ENCODE results near the gene ATP6V1B1. TPM values are rescaled to one million over a fixed set of nuclear protein-coding genes. Genes with fewer than 3 reads are reported as not detected.
A peak's percentile ranks its signal among the peaks of the same experiment; 100 is the strongest.

The ATP6V1B1 gene
- total RNA-seq, 2 experiments from 2014 or later = not detected

DNA sequence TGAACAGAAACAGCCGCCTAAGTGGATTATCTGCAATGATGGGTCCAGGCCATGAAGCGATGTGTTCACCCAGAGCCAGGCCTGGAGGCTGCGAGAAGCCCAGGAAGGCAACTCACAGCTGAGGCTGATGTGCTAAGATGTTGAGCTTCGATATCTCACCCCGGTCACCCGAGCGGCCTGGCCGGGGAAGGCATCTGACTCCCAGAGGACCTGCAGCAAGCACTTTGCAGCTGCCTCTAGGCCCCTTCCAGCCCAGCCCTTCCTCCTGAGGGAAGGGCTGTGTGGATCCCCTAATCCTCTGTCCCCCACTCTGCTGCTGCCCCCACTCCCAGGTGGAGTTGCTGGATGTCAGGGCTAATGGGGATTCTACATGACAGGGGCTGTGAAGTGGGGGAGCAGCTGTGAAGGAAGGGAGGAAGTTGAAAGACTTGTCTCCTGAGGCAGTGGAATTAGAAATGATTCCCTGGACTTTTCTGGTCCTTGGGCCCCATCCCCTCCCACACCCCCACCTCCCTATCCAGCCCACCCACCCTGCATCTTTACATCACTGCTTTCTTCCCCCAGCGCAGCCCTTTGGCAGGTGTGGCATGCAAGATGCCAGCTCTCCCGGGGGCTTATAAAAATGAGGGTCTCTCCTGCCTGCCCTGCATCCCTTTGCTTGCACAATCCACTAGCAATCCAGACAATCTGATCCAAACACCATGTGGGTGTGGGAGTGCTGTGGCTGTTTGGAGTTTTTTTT is 4.3 kb downstream of the ATP6V1B1 start:
- ChIA-PET POLR2A (no interaction called here), CTCF (interaction anchor here (0.7 to 1.5 kb wide), 4 partner anchors 8 to 124 kb away, joined by 3 to 12 read pairs (median 4); no protein-coding TSS in a partner anchor)
- Mint-ChIP-seq H3K9me3 (ENCODE audit: low read depth) (no peaks in the 10 kb centered on the region), H3K27me3 (peaks cover 11% of the 10 kb centered on the region), H3K4me3 (no peak overlapping the region), H3K27ac (no peak overlapping the region), H3K4me1 (no peaks in the 10 kb centered on the region), H3K36me3 (ENCODE audit: low read depth) (no peaks in the 10 kb centered on the region)
- no peak for DNase-seq
- intact Hi-C loops (cut with DNase I, micrococcal nuclease) = loop anchor here in 1 of 2 experiments (10.0 kb wide), 1 partner anchor 285 kb away; no protein-coding TSS in a partner anchor
- no peak for ATAC-seq

DNA sequence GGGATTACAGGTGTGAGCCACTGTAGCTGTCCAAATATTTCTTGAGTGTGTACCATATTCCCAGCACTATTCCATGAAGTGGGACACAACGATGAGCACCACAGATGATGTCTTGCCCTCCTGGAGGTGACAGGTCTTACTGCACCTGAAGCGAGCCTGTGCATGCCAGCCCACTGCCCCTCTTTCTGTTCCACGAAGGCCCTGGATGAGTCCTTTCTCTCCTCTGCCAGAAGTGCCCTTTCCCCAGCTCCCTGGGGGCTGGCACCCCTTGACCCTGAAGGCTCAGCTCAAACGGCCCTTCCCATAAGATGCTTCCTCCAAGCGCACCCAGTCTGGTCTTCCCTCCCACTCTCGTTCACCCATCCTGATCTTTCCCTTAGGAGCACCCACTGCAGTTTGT is 5.5 kb downstream of the ATP6V1B1 start:
- no peak overlapping the region for H3K4me3 Mint-ChIP-seq
- ChIA-PET CTCF (interaction anchor here (1.4 kb wide), 1 partner anchor 69 kb away, joined by 6 read pairs; no protein-coding TSS in a partner anchor), POLR2A (no interaction called here)
- DNase-seq (no peak), ATAC-seq (no peak)
- H3K27ac Mint-ChIP-seq = no peak overlapping the region
- H3K9me3 Mint-ChIP-seq (ENCODE audit: low read depth) = no peaks in the 10 kb centered on the region
- H3K36me3 Mint-ChIP-seq (ENCODE audit: low read depth) = no peaks in the 10 kb centered on the region
- peaks cover 8% of the 10 kb centered on the region for H3K27me3 Mint-ChIP-seq
- H3K4me1 Mint-ChIP-seq = no peaks in the 10 kb centered on the region
- intact Hi-C loops (cut with DNase I, micrococcal nuclease) = loop anchor here in 1 of 2 experiments (10.0 kb wide), 1 partner anchor 286 kb away; no protein-coding TSS in a partner anchor

DNA sequence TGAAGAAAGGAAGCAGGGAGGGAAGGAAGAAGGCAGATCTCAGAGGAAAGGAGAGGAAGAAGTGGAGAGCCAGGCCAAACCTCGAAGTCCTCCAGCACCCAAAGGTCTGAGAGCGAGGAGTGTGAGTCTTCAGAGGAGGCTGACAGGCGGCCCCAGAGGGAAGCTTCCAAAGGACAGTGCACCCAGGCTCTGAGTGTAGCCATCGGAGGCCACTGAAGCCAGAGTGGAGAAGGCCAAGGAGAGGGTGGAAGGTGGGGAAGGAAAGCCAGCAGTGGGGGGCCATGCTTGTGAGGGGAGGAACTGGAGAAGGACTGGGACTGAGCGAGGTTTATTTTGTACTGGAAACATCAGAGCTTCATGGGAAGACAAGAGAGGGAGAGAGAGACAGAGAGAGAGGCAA is 6.0 kb downstream of the ATP6V1B1 start:
- Mint-ChIP-seq H3K9me3 (ENCODE audit: low read depth) (no peaks in the 10 kb centered on the region), H3K27ac (no peak overlapping the region), H3K27me3 (peaks cover 6% of the 10 kb centered on the region), H3K4me3 (no peak overlapping the region), H3K4me1 (no peaks in the 10 kb centered on the region), H3K36me3 (ENCODE audit: low read depth) (no peaks in the 10 kb centered on the region)
- DNase-seq (no peak), ATAC-seq (no peak)
- intact Hi-C loops (cut with DNase I, micrococcal nuclease) = loop anchor here in 1 of 2 experiments (10.0 kb wide), 1 partner anchor 287 kb away; no protein-coding TSS in a partner anchor
- CTCF ChIA-PET = interaction anchor here (1.3 to 1.4 kb wide), 2 partner anchors 13 to 70 kb away, joined by 4 to 6 read pairs; no protein-coding TSS in a partner anchor
- POLR2A ChIA-PET = no interaction called here

DNA sequence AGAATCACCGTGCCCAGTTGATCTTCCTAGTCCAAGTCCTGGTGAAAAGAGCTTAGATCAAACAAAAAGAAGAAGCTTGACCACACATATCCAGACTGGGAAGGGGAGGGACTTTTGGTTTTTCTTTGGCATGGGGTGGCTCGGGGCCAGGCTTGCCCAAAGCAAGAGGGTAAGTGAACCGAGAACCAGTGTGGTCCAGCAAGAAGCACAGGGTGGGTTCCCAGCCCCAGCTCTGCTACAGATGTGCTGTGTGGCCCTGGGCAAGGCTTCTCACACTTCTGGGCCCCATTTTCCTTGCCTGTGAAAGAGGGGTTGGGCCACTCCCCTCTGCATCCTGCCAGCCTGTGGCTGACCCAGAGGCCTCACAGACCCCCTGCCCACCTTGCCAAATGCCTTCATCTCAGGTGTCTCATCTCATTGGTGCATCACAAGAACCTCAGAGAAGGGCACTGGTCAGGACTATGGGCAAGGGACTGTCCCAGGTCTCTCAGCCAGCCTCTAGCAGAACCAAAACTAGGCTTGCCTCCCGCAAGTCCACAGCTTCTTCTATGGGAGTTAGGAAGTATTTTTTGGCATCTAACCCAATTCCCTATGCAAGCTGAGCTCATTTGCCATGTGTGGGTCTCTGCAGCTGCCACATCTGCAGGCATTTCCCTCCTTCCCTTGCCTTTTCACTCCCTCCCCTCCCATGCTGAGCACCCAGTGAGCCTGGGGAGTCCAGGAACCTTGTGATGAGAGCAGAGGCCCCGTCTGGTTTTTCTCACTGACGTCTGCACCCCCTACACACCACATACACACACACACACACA is 6.9 kb downstream of the ATP6V1B1 start:
- H3K4me3 Mint-ChIP-seq = no peak overlapping the region
- ChIA-PET POLR2A (no interaction called here), CTCF (interaction anchor here (0.6 to 1.4 kb wide), 4 partner anchors 9 to 71 kb away, joined by 3 to 6 read pairs (median 4); no protein-coding TSS in a partner anchor)
- no peaks in the 10 kb centered on the region for H3K36me3 Mint-ChIP-seq (ENCODE audit: low read depth)
- H3K9me3 Mint-ChIP-seq (ENCODE audit: low read depth) = no peaks in the 10 kb centered on the region
- H3K27ac Mint-ChIP-seq = no peak overlapping the region
- ATAC-seq (no peak), DNase-seq (no peak)
- intact Hi-C loops (cut with DNase I, micrococcal nuclease) = loop anchor here in 1 of 2 experiments (10.0 kb wide), 1 partner anchor 288 kb away; no protein-coding TSS in a partner anchor
- peaks cover 9% of the 10 kb centered on the region for H3K27me3 Mint-ChIP-seq
- peaks cover 7% of the 10 kb centered on the region for H3K4me1 Mint-ChIP-seq

DNA sequence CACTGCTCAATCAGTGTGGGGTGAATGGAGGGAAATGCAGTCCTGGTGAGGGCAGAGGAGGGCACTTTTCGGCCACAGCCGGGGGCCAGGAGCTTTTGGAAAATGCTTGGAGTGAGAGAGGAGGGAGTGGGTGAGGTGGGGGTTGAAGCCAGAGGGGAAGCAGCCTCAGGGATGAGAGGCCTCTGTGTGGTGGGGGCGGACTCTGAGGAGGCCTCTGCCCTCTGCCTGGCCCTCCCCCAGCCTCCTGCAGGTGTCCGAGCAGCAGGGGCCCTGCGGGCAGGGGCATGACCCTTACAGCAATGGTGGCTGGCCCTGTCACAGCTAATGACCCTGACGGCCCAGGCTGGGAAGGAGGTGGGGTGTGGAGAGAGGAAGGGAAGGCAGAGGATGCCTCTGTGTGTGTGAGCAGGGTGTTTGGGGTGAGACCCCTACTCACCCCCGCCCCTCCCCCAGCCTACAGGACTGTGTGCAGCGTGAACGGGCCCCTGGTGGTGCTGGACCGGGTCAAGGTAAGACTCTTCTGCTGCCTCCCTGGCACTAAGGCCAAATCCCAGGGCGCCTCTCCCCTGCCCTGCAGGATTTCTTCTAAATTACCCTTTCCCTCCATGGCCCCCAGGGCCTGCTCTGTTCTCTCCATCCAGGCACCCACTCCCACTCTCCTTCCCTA is 7.6 kb downstream of the ATP6V1B1 start:
- Mint-ChIP-seq H3K9me3 (ENCODE audit: low read depth) (no peaks in the 10 kb centered on the region), H3K36me3 (ENCODE audit: low read depth) (no peaks in the 10 kb centered on the region), H3K4me3 (no peak overlapping the region), H3K4me1 (peaks cover 15% of the 10 kb centered on the region), H3K27me3 (peaks cover 15% of the 10 kb centered on the region), H3K27ac (no peak overlapping the region)
- CTCF ChIA-PET = interaction anchor here (1.0 to 1.2 kb wide), 2 partner anchors 10 to 23 kb away, joined by 3 read pairs; no protein-coding TSS in a partner anchor
- no peak for ATAC-seq
- intact Hi-C loops (cut with DNase I, micrococcal nuclease) = loop anchor here in 1 of 2 experiments (10.0 kb wide), 1 partner anchor 289 kb away; no protein-coding TSS in a partner anchor
- no peak for DNase-seq
- POLR2A ChIA-PET = no interaction called here

DNA sequence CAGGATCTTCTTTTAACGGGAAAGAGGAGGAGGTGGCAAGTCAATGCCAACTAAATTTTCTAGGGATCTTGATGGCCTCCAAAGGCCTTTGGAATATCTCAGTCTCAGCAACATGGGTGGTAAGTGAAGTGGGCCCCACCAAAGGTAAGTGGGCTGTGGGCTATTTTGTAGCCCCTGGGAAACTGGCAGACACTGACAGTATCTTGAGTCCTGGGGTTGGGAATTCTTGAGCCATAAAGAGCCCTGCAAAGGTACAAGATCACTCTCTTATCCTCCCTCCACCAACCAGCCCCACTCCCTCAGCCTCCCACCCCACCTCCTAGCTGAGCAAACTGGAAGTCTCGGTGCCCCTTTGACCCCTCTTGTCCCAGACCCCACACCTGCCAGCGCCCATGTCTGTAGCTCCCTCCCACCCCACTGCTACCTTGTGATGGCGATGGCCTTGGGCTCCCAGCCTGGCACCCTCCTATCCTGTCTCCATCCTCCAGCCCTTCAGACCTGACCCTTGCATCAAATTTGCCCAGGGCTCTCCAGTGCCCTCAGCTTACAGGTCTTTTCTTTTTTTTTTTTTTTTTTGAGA is 8.5 kb downstream of the ATP6V1B1 start:
- H3K4me1 Mint-ChIP-seq = peaks cover 17% of the 10 kb centered on the region
- H3K27me3 Mint-ChIP-seq = peaks cover 13% of the 10 kb centered on the region
- POLR2A ChIA-PET = no interaction called here
- no peak overlapping the region for H3K4me3 Mint-ChIP-seq
- no peak for ATAC-seq
- intact Hi-C loops (cut with DNase I, micrococcal nuclease) = loop anchor here in 1 of 2 experiments (10.0 kb wide), 1 partner anchor 289 kb away; no protein-coding TSS in a partner anchor
- no peaks in the 10 kb centered on the region for H3K9me3 Mint-ChIP-seq (ENCODE audit: low read depth)
- DNase-seq = no peak
- no peaks in the 10 kb centered on the region for H3K36me3 Mint-ChIP-seq (ENCODE audit: low read depth)
- H3K27ac Mint-ChIP-seq = no peak overlapping the region
- CTCF ChIA-PET = interaction anchor here (0.8 to 1.2 kb wide), 2 partner anchors 24 to 73 kb away, joined by 3 to 4 read pairs; no protein-coding TSS in a partner anchor

DNA sequence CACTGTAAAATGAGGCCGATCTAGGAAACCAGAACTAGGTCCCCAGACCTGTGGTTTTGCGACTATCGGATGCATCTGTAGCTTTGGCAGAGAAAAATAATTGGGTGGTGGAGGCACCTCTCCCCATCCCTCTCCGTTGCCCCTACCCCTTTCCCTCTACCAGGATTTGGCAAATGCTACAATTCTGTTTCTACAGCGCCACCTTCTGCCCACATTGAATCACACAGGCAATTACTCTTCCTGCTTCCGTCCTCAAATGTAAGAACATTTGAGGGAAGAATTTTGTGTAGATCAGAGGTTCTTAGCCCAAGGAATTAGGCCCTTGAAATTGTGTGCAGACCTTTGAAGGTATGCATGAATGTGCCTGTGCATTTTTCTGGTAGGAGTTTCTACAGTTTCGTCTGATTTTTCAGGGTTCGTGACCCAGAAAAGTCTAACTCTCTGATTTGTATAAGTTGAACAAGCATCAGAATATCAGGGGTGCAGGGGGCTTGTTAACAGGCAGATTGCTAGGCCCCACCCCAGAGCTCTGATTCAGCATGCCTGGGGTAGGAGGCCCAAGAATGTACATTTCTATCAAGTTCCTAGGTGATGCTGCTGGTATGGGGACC is 11.2 kb downstream of the ATP6V1B1 start:
- intact Hi-C loops (cut with DNase I, micrococcal nuclease) = loop anchor here (1.0 to 10.0 kb wide), 5 partner anchors 76 to 643 kb away; no protein-coding TSS in a partner anchor
- ATAC-seq (peak; percentile 56), DNase-seq (peak; percentile 75)
- POLR2A ChIA-PET = no interaction called here
- H3K27ac Mint-ChIP-seq = no peak overlapping the region
- H3K4me1 Mint-ChIP-seq = peaks cover 17% of the 10 kb centered on the region
- CTCF ChIA-PET = interaction anchor here (0.5 to 3.9 kb wide), 18 partner anchors 11 to 625 kb away, joined by 3 to 75 read pairs (median 4); partner anchors contain the start of genes ATP6V1B1 and FIGLA
- H3K27me3 Mint-ChIP-seq = peaks cover 13% of the 10 kb centered on the region
- H3K4me3 Mint-ChIP-seq = no peak overlapping the region
- H3K9me3 Mint-ChIP-seq (ENCODE audit: low read depth) = no peaks in the 10 kb centered on the region
- H3K36me3 Mint-ChIP-seq (ENCODE audit: low read depth) = no peaks in the 10 kb centered on the region

DNA sequence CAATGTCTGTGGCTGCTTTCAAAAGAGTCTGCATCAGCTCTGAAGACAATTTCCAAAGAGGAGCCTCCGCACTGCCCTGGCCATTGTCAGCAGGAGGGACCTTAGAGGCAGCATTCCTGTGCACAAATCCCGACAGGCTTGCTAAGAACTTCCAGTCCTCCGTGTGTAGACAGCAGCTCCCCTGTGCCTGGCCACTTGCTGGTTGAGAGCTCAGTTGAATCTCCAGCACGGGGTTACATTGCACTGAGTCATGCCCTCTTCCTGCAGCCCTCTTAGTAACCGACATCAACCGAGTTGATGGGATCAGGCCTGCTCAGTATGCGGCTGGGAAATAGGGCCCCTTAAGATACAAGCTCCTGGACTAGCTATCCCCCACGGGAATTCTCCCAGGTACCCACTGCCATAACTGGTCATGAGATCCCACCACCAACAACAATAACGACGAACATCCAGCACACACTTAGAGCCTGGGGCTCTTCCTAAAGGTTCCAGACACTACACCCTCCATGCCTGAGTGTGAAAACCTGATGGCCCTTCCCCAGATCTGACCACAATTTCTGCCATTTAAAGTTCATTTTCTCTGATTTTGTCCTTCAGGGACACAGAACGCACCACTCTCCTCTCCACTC is 12.0 kb downstream of the ATP6V1B1 start:
- DNase-seq (peak; percentile 21), ATAC-seq (peak; percentile 37)
- H3K9me3 Mint-ChIP-seq (ENCODE audit: low read depth) = no peaks in the 10 kb centered on the region
- H3K36me3 Mint-ChIP-seq (ENCODE audit: low read depth) = no peaks in the 10 kb centered on the region
- peak overlapping the region; percentile 20 for H3K27ac Mint-ChIP-seq
- peaks cover 17% of the 10 kb centered on the region for H3K4me1 Mint-ChIP-seq
- ChIA-PET POLR2A (no interaction called here), CTCF (interaction anchor here (0.5 to 3.9 kb wide), 34 partner anchors 8 to 871 kb away, joined by 3 to 75 read pairs (median 4); partner anchors contain the start of genes ATP6V1B1 and FIGLA)
- H3K4me3 Mint-ChIP-seq = peak overlapping the region; percentile 64
- H3K27me3 Mint-ChIP-seq = peaks cover 13% of the 10 kb centered on the region
- intact Hi-C loops (cut with DNase I, micrococcal nuclease) = loop anchor here (1.0 to 10.0 kb wide), 9 partner anchors 29 to 643 kb away; no protein-coding TSS in a partner anchor

DNA sequence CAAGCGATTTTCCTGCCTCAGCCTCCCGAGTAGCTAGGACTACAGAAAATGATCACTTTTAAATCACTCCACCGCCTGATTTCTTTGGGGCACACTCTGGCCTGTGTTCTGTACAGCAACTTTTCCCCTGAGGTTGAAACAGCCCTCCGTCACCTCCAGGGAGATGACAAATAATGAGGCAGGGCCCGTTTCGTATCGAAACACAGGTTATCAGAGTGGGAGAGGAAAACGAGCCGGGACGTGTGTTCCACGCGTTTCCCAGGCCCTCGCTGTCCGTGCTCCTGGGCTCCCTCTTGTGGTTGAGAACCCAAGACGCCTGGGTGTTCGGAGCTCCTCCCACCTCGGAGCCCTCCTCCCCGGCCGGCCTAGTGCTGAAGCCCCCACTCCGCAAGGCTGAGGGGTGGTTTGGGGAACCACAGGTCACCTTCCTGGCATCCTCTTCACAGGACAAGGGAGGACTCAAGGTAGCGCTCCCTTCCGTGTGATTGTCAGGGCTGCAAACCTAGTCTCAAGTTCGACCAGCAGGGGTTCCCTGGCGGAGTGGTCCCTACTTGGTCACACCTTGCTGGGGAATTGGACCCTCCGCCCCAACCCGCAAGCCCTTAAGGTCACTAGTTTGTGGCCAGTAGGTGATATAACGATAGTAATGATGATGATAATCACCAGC is 12.8 kb downstream of the ATP6V1B1 start:
- ChIA-PET CTCF (interaction anchor here (0.6 to 3.9 kb wide), 36 partner anchors 9 to 872 kb away, joined by 3 to 75 read pairs (median 4); partner anchors contain the start of genes ATP6V1B1 and FIGLA), POLR2A (no interaction called here)
- Mint-ChIP-seq H3K27ac (peak overlapping the region; percentile 20), H3K27me3 (peaks cover 13% of the 10 kb centered on the region), H3K4me1 (peaks cover 17% of the 10 kb centered on the region), H3K36me3 (ENCODE audit: low read depth) (no peaks in the 10 kb centered on the region), H3K9me3 (ENCODE audit: low read depth) (no peaks in the 10 kb centered on the region), H3K4me3 (peak overlapping the region; percentile 64)
- intact Hi-C loops (cut with DNase I, micrococcal nuclease) = loop anchor here (1.0 to 10.0 kb wide), 6 partner anchors 30 to 644 kb away; no protein-coding TSS in a partner anchor
- peak; percentile 89 for DNase-seq
- peak; percentile 94 for ATAC-seq

All from activated CD4-positive, alpha-beta T cell treated with anti-CD3 and anti-CD28 coated beads for 36 hours (primary cell).